Measurements from ENCODE around the gene TNFRSF1B. TPM values are rescaled to one million over a fixed set of nuclear protein-coding genes. Genes with fewer than 3 reads are reported as not detected.

Gene TNFRSF1B
- polyA plus RNA-seq, 3 donors = 436 to 761 (median 450) TPM

DNA sequence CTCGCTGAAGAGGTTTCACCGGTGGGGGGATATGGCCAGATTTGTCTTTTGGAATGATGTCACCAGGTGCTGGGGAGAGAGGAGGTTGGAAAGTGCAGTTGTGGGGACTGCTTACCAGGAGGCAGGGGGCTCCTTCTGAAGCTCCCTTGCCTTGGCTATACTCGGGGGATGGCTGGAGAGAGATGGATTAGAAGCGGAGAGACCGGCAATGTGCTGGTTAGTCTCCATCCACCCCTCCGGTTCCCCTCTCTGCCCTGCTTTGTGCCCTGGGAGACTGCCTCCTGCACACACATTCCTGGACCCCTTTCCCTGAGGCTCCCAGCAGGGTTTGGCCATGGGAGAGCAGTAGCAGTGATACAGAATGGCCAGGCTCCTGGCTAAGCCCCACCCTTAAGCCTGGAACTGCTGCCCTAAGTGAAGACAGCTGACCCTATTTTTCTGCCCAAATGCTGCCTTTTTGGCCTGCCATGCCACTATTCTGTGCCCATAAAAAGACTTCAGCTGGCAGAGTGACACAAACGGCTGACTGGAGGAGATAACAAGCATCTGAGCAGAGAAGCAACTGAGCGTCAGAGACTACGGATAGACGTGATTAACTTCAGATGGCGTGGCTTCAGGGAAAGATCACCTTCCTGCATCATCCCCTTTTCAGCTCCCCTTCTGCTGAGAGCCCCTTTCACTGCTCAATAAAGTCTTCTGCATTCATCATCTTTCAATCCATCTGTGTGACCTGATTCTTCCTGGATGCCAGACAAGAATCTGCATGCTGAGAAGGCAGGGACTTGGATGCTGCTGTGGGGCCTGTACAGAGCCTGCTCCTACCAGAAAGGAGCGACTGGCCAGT, 48.5 kb downstream of the TNFRSF1B start:
- Histone ChIP-seq H3K9ac (ENCODE audit: insufficient read depth, low read length, poor library complexity, severe bottlenecking) (no peak overlapping the region), H4K20me1 (ENCODE audit: insufficient read depth, low read length) (peaks cover 24% of the 10 kb centered on the region), H3K79me2 (ENCODE audit: insufficient read depth, low read length) (no peaks in the 10 kb centered on the region), H3K4me1 (ENCODE audit: control insufficient read depth in 1 of 2, insufficient read depth in 2 of 2, low read length in 2 of 2) (peaks cover 0 to 6% of the 10 kb centered on the region in 2 donors), H3K27ac (ENCODE audit: low read depth in 1 of 2, low read length in 2 of 2) (no peak overlapping the region), H3K4me2 (replicated peaks; ENCODE audit: extremely low read depth, low read length, poor library complexity, severe bottlenecking) (no peak overlapping the region), H3K4me3 (replicated peaks in 1 of 3; ENCODE audit: low read depth in 2 of 3, low read length in 3 of 3) (no peak overlapping the region), H2AFZ (ENCODE audit: insufficient read depth, low read depth, low read length, poor library complexity, severe bottlenecking) (no peak overlapping the region), H3K9me3 (replicated peaks in 1 of 2; ENCODE audit: control insufficient read depth in 1 of 2, insufficient read depth in 1 of 2, low read length in 2 of 2) (peaks cover 0 to 5% of the 10 kb centered on the region in 2 donors), H3K36me3 (replicated peaks in 1 of 2; ENCODE audit: control insufficient read depth in 1 of 2, insufficient read depth in 2 of 2, low read length in 2 of 2) (no peaks in the 10 kb centered on the region), H3K27me3 (ENCODE audit: control insufficient read depth in 2 of 2, insufficient read depth in 2 of 2, low read length in 2 of 2) (no peaks in the 10 kb centered on the region)
- Mint-ChIP-seq H3K4me3 (no peak overlapping the region), H3K36me3 (no peaks in the 10 kb centered on the region), H3K27ac (no peak overlapping the region), H3K27me3 (ENCODE audit: low read depth in 3 of 3) (peaks cover 5 to 14% (median 11%) of the 10 kb centered on the region in 3 donors), H3K9me3 (peaks cover 2 to 8% (median 5%) of the 10 kb centered on the region in 7 donors), H3K4me1 (peaks cover 12% of the 10 kb centered on the region)
- TF ChIP-seq, protein P1, sequence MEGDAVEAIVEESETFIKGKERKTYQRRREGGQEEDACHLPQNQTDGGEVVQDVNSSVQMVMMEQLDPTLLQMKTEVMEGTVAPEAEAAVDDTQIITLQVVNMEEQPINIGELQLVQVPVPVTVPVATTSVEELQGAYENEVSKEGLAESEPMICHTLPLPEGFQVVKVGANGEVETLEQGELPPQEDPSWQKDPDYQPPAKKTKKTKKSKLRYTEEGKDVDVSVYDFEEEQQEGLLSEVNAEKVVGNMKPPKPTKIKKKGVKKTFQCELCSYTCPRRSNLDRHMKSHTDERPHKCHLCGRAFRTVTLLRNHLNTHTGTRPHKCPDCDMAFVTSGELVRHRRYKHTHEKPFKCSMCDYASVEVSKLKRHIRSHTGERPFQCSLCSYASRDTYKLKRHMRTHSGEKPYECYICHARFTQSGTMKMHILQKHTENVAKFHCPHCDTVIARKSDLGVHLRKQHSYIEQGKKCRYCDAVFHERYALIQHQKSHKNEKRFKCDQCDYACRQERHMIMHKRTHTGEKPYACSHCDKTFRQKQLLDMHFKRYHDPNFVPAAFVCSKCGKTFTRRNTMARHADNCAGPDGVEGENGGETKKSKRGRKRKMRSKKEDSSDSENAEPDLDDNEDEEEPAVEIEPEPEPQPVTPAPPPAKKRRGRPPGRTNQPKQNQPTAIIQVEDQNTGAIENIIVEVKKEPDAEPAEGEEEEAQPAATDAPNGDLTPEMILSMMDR (IDR thresholded peaks at IDR 0.05) = no peak
- DNase-seq = no peak
- WGBS (ENCODE audit: insufficient coverage) = 96% methylated on average over 5 of the region's 12 CpGs
- intact Hi-C loops (cut with micrococcal nuclease) = no loop called here

DNA sequence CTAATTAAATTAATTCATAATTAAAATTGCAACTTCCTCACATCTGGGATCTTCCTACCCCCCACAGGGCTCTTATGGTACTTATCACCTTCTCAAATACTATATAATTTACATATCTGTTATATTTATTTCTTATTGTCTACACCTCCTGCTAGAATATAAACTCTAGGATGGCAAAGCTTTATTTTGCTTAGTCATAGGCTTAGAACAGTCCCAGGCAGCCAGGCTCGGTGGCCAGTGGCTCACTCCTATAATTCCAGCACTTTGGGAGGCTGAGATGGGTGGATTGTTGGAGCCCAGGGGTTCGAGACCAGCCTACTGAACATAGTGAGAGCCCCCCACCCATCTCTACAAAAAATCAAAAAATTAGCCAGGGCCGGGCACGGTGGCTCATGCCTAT, 53.0 kb downstream of the TNFRSF1B start:
- Mint-ChIP-seq H3K27ac (no peak overlapping the region), H3K4me1 (no peaks in the 10 kb centered on the region), H3K4me3 (no peak overlapping the region), H3K36me3 (no peaks in the 10 kb centered on the region), H3K9me3 (peaks cover 9 to 29% (median 15%) of the 10 kb centered on the region in 7 donors), H3K27me3 (ENCODE audit: low read depth in 3 of 3) (peaks cover 10 to 16% (median 13%) of the 10 kb centered on the region in 3 donors)
- H3K27me3 ChIP-seq (ENCODE audit: control insufficient read depth in 2 of 2, insufficient read depth in 2 of 2, low read length in 2 of 2) = no peaks in the 10 kb centered on the region
- H3K27ac ChIP-seq (ENCODE audit: low read depth in 1 of 2, low read length in 2 of 2) = no peak overlapping the region
- DNase-seq = no peak
- TF ChIP-seq, protein P1 (IDR thresholded peaks at IDR 0.05) = no peak
- H3K79me2 ChIP-seq (ENCODE audit: insufficient read depth, low read length) = no peaks in the 10 kb centered on the region
- no peak overlapping the region for H3K4me2 ChIP-seq (replicated peaks; ENCODE audit: extremely low read depth, low read length, poor library complexity, severe bottlenecking)
- no peaks in the 10 kb centered on the region for H3K36me3 ChIP-seq (replicated peaks in 1 of 2; ENCODE audit: control insufficient read depth in 1 of 2, insufficient read depth in 2 of 2, low read length in 2 of 2)
- H3K9me3 ChIP-seq (replicated peaks in 1 of 2; ENCODE audit: control insufficient read depth in 1 of 2, insufficient read depth in 1 of 2, low read length in 2 of 2) = peaks cover 0 to 13% of the 10 kb centered on the region in 2 donors
- no peak overlapping the region for H3K4me3 ChIP-seq (replicated peaks in 1 of 3; ENCODE audit: low read depth in 2 of 3, low read length in 3 of 3)
- intact Hi-C loops (cut with micrococcal nuclease) = no loop called here
- no peak overlapping the region for H2AFZ ChIP-seq (ENCODE audit: insufficient read depth, low read depth, low read length, poor library complexity, severe bottlenecking)
- H4K20me1 ChIP-seq (ENCODE audit: insufficient read depth, low read length) = no peaks in the 10 kb centered on the region
- H3K4me1 ChIP-seq (ENCODE audit: control insufficient read depth in 1 of 2, insufficient read depth in 2 of 2, low read length in 2 of 2) = no peaks in the 10 kb centered on the region
- 94% methylated on average over 2 of the region's 4 CpGs for WGBS (ENCODE audit: insufficient coverage)
- no peak overlapping the region for H3K9ac ChIP-seq (ENCODE audit: insufficient read depth, low read length, poor library complexity, severe bottlenecking)
